OCI-LY1 (cell line): ENCODE data around the gene PKD1L1.

ENCODE experiments used
- H2AFZ ChIP-seq: fragments of 200-600 bp; sonication (generic), shearing (Covaris generic); 2 replicates; pipeline ENCODE4 v1.6.0; 2014; ENCODE audit warnings: antibody characterized with exemption, mild to moderate bottlenecking, low read length
- H3F3A ChIP-seq: fragments of 200-600 bp; sonication (generic), shearing (Covaris generic); 2 replicates; pipeline ENCODE4 v1.6.0; 2014; ENCODE audit warnings: mild to moderate bottlenecking, antibody characterized with exemption, low read length, moderate library complexity; ENCODE audit not compliant: insufficient read depth
- H3K27ac ChIP-seq: fragments of 200-600 bp; sonication (generic); 2 replicates; pipeline ENCODE4 v1.5.1; 2014; ENCODE audit warnings: low read length, mixed run types, mild to moderate bottlenecking, low read depth; ENCODE audit not compliant: poor library complexity, severe bottlenecking
- H3K27me3 ChIP-seq: fragments of 200-600 bp; sonication (generic); 2 replicates; pipeline ENCODE4 v1.6.0; 2014; ENCODE audit warnings: antibody characterized with exemption, mild to moderate bottlenecking, low read length, moderate library complexity; ENCODE audit not compliant: insufficient read depth
- H3K36me3 ChIP-seq: fragments of 200-600 bp; sonication (generic); 2 replicates; pipeline ENCODE4 v1.6.1; 2014; ENCODE audit warnings: mild to moderate bottlenecking, antibody characterized with exemption, low read length, moderate library complexity, mixed read lengths; ENCODE audit not compliant: insufficient read depth
- H3K4me1 ChIP-seq: fragments of 200-600 bp; sonication (generic); 2 replicates; pipeline ENCODE4 v1.5.1; 2014; ENCODE audit warnings: mild to moderate bottlenecking, low read length, moderate library complexity; ENCODE audit not compliant: insufficient read depth, severe bottlenecking
- H3K4me2 ChIP-seq: fragments of 200-600 bp; sonication (generic), shearing (Covaris generic); 2 replicates; pipeline ENCODE4 v1.6.1; 2014; ENCODE audit warnings: low read length
- H3K4me3 ChIP-seq: fragments of 200-600 bp; sonication (generic); 2 replicates; pipeline ENCODE4 v1.5.1; 2014; ENCODE audit warnings: low read length, low read depth, mild to moderate bottlenecking, mixed read lengths; ENCODE audit not compliant: poor library complexity, severe bottlenecking
- H3K79me2 ChIP-seq: fragments of 200-600 bp; shearing (Covaris generic); 2 replicates; pipeline ENCODE4 v1.6.1; 2016; ENCODE audit warnings: mixed run types, low read length, mixed read lengths; ENCODE audit not compliant: insufficient read depth
- H3K9ac ChIP-seq: fragments of 200-600 bp; sonication (generic), shearing (Covaris generic); 2 replicates; pipeline ENCODE4 v1.6.1; 2014; ENCODE audit warnings: mild to moderate bottlenecking, low read length, mixed read lengths
- H3K9me2 ChIP-seq: fragments of 200-600 bp; sonication (generic), shearing (Covaris generic); 2 replicates; pipeline ENCODE4 v1.6.1; 2014; ENCODE audit warnings: low read depth, mild to moderate bottlenecking, low read length, mixed read lengths
- H3K9me3 ChIP-seq: fragments of 200-600 bp; shearing (Covaris generic); 2 replicates; pipeline ENCODE4 v1.6.1; 2014; ENCODE audit warnings: low read length, mixed read lengths
- H4K20me1 ChIP-seq: fragments of 200-600 bp; sonication (generic), shearing (Covaris generic); 2 replicates; pipeline ENCODE4 v1.6.0; 2016; ENCODE audit warnings: mild to moderate bottlenecking, low read length; ENCODE audit not compliant: insufficient read depth
- CTCF ChIP-seq: fragments of 200-600 bp; sonication (generic), shearing (Covaris generic); IDR thresholded peaks from 2 replicates; pipeline ENCODE4 v1.5.1; 2017; ENCODE audit warnings: mild to moderate bottlenecking, antibody characterized with exemption, low read length, moderate library complexity, mixed read lengths
- EZH2 ChIP-seq: fragments of 200-600 bp; sonication (generic), shearing (Covaris generic); IDR thresholded peaks from 2 replicates; pipeline ENCODE4 v1.8.0; 2017; ENCODE audit warnings: borderline replicate concordance, mixed run types, mild to moderate bottlenecking, antibody characterized with exemption, low read length, moderate library complexity, mixed read lengths

PKD1L1 gene

GRCh38 chr7:47970761-47971160, 22.5 kb upstream of the PKD1L1 start:
- Histone ChIP-seq H3K9me2 (no peaks in the 10 kb centered on the region), H3K79me2 (no peaks in the 10 kb centered on the region), H3K9ac (no peak overlapping the region), H3K36me3 (peaks cover 77% of the 10 kb centered on the region), H2AFZ (no peak overlapping the region), H3K4me2 (no peak overlapping the region), H3K27ac (no peak overlapping the region), H4K20me1 (no peaks in the 10 kb centered on the region), H3F3A (no peaks in the 10 kb centered on the region), H3K9me3 (no peaks in the 10 kb centered on the region), H3K27me3 (no peaks in the 10 kb centered on the region), H3K4me1 (no peaks in the 10 kb centered on the region), H3K4me3 (no peak overlapping the region)
- TF ChIP-seq CTCF (no peak), EZH2 (no peak)

- Histone ChIP-seq H3K36me3 (peaks cover 77% of the 10 kb centered on the region), H3K27ac (no peak overlapping the region), H3K9ac (no peak overlapping the region), H3K4me3 (no peak overlapping the region), H3K79me2 (no peaks in the 10 kb centered on the region), H3K27me3 (no peaks in the 10 kb centered on the region), H3K9me2 (no peaks in the 10 kb centered on the region), H4K20me1 (no peaks in the 10 kb centered on the region), H3K4me1 (no peaks in the 10 kb centered on the region), H3K4me2 (no peak overlapping the region), H3F3A (no peaks in the 10 kb centered on the region), H2AFZ (no peak overlapping the region), H3K9me3 (no peaks in the 10 kb centered on the region)
- peak; percentile 99 for TF ChIP-seq CTCF
- no peak for TF ChIP-seq EZH2
Observed at GRCh38 chr7:47968847-47969774, 20.8 kb upstream of the PKD1L1 start.

- H3K36me3 ChIP-seq: peaks cover 77% of the 10 kb centered on the region
- TF ChIP-seq EZH2 (no peak), CTCF (no peak)
Observed at GRCh38 chr7:47967708-47968107, 19.4 kb upstream of the PKD1L1 start.

More at GRCh38 chr7:47967708-47968107, 19.4 kb upstream of the PKD1L1 start:
- no peak overlapping the region for H3K4me2 ChIP-seq
- no peaks in the 10 kb centered on the region for H3K79me2 ChIP-seq
- H3K27me3 ChIP-seq: no peaks in the 10 kb centered on the region
- H3K4me1 ChIP-seq: no peaks in the 10 kb centered on the region
- H3K9ac ChIP-seq: no peak overlapping the region
- no peaks in the 10 kb centered on the region for H3F3A ChIP-seq
- no peak overlapping the region for H3K27ac ChIP-seq
- no peak overlapping the region for H2AFZ ChIP-seq
- no peaks in the 10 kb centered on the region for H3K9me3 ChIP-seq
- no peaks in the 10 kb centered on the region for H3K9me2 ChIP-seq
- H3K4me3 ChIP-seq: no peak overlapping the region
- no peaks in the 10 kb centered on the region for H4K20me1 ChIP-seq
